ENCODE results near the gene HOXA5. TPM values are rescaled to one million over a fixed set of nuclear protein-coding genes. Genes with fewer than 3 reads are reported as not detected.

The HOXA5 gene
- total RNA-seq, 4 donors from 2014 or later, result 7.8 to 24.8 (median 14.7) TPM

DNA sequence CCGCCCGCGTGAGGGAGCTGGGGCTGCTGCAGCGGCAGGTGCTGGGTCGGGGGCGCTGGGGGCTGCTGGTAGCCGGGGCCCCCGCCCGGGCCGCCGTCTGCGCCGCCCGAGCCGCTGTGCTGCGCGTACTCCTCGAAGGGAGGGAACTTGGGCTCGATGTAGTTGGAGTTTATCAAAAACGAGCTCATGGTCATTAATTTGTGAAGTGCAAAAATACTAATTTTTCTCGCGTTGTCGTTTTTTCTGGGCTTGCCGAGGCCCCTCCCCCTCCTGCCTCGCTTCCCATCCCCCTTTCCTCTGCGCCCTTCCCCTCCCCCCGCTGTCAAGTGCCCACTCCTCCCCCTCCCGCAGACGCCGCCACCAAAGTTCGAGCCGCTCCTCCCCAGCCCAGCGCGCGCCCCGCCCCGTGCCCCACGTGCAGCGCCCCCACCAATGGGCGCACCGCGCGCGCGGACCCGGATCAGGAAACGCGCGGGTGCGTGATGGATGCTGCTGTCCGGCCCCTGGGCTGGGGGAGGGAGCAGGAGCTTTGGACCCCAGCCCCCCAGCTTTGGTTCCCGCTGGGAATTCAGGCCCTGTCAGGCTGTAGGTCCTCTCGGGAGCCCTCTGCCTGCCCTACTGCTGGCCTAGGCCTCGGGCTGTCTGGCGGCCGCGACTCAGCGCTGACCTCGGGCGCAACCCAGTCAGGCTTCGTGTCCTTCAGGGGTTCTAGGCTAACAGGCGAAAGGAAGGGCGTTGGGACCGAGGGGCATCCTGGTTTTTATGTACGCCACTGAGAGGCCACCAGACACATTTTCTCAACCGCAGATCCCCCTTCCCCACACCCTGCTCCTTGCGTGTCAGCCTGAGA, 12.7 kb downstream of the HOXA5 start, which contains the start of gene HOXA4:
HOXA4 (minus strand) TSS at position 218 of the 850 bp plus-strand sequence; CDS start at position 194, 24 bp downstream.
- Histone ChIP-seq H3K4me1 (peaks cover under 1 to 85% (median 83%) of the 10 kb centered on the region in 4 donors), H3K27me3 (no peaks in the 10 kb centered on the region)
- WGBS, result 6% methylated on average over 39 of the region's 67 CpGs

DNA sequence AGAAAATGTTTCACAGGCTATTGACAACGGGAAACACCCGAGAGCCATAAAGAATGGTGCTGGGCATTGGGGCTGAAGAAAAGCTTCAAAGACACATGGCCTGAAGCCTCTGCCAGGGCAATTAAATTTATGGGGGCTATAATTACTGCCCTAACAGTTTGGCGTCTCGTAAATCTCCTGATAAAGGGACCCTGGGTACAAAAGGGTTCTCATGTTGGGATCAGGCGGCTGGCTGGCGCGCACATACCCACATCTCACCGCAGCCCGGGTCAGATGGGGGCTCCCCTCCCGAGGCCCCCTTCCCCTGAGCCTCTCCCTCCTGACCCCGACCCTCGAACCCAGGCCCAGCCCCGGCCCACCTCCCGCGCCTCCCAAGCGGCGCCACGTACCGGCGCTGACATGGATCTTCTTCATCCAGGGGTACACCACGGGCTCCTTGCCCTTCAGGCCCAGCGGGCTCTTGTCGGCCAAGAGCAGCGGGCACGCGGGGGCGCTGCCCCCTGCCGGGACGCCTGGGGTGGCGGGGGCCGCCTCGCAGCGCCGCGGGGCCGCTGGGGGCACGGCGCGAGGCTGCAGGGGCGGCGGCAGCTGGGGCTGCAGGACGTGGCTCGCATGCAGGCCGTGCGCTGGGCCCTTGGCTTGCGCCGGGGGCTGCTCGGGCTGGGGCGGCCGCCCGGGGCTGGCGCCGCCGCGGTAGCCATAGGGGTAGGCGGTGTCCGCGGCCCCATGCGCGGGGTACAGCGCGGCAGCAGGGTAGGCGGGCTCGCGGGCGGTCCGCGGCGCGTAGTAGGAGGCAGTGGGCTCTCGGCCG, 13.5 kb downstream of the HOXA5 start:
- intact Hi-C loops (cut with DNase I), result no loop called here
- 50% methylated on average over 9 of the region's 72 CpGs for whole genome bisulfite sequencing
- H3K9me3 ChIP-seq, result no peaks in the 10 kb centered on the region
- peak overlapping the region; percentile 96 to 100 (median 99) for H3K27ac ChIP-seq (replicated peaks in 1 of 4)
- H3K4me1 ChIP-seq, result peaks cover 8 to 85% (median 83%) of the 10 kb centered on the region in 4 donors
- H3K27me3 ChIP-seq, result no peaks in the 10 kb centered on the region
- H3K36me3 ChIP-seq, result no peaks in the 10 kb centered on the region
- TF ChIP-seq POLR2AphosphoS5 (IDR thresholded peaks at IDR 0.05) (peak; percentile 16 to 26), CTCF (IDR thresholded peaks at IDR 0.05) (peak; percentile 37 to 49 (median 41)), EP300 (IDR thresholded peaks at IDR 0.05) (no peak)
- H3K4me3 ChIP-seq, result peak overlapping the region; percentile 81 to 94 (median 89)
- no peak for DNase-seq (ENCODE audit: extremely low spot score)

More for the DNA sequence above, 12.7 kb downstream of the HOXA5 start, which contains the start of gene HOXA4:
- H3K27ac ChIP-seq (replicated peaks in 1 of 4), result peak within 1 kb of the TSS; percentile 96 to 100 (median 99)
- DNase-seq (ENCODE audit: extremely low spot score), result no peak
- no peaks in the 10 kb centered on the region for H3K9me3 ChIP-seq
- no peak for TF ChIP-seq EP300 (IDR thresholded peaks at IDR 0.05)
- peak; percentile 98 for TF ChIP-seq POLR2AphosphoS5 (IDR thresholded peaks at IDR 0.05)
- TF ChIP-seq POLR2A (IDR thresholded peaks at IDR 0.05; ENCODE audit: low read depth), result peak; percentile 91
- intact Hi-C loops (cut with DNase I), result no loop called here
- H3K4me3 ChIP-seq, result peak within 1 kb of the TSS; percentile 81 to 94 (median 89)
- no peaks in the 10 kb centered on the region for H3K36me3 ChIP-seq

GRCh38 chr7:27128776-27129728, 14.4 kb downstream of the HOXA5 start:
- peak overlapping the region; percentile 96 to 100 (median 99) for H3K27ac ChIP-seq (replicated peaks in 1 of 4)
- H3K9me3 ChIP-seq, result no peaks in the 10 kb centered on the region
- H3K27me3 ChIP-seq, result no peaks in the 10 kb centered on the region
- H3K4me1 ChIP-seq, result peaks cover 10 to 83% (median 81%) of the 10 kb centered on the region in 4 donors
- no peak for DNase-seq (ENCODE audit: extremely low spot score)
- 20% methylated on average over 28 of the region's 28 CpGs for WGBS
- peak in 1 of 2 donors; percentile 3 for TF ChIP-seq POLR2AphosphoS5 (IDR thresholded peaks at IDR 0.05)
- TF ChIP-seq EP300 (IDR thresholded peaks at IDR 0.05), result no peak
- intact Hi-C loops (cut with DNase I), result no loop called here
- H3K4me3 ChIP-seq, result peak overlapping the region; percentile 81 to 94 (median 89)
- H3K36me3 ChIP-seq, result no peaks in the 10 kb centered on the region

DNA sequence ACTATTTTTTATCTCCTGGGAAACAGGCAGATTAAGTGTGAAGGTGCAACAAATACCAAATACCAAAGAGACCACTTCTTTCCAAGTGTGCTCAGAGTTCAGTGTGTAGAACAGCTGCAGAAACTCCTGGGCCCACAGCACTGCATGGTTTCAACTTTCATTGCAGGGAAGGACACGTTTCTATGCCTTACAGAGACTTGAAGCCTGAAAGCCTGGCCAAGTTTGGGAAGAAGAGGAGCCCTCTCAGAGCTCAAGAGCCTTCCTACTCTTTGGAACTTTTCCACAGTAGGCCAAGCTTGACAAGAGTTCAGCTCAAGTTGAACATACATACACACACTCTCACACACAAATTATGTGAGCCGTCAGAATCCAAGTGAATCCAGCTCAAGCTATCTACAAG, 15.4 kb downstream of the HOXA5 start:
- intact Hi-C loops (cut with DNase I), result no loop called here
- Histone ChIP-seq H3K27ac (replicated peaks in 1 of 4) (peak overlapping the region; percentile 96 to 100 (median 99)), H3K4me1 (peaks cover 20 to 82% (median 81%) of the 10 kb centered on the region in 4 donors), H3K36me3 (no peaks in the 10 kb centered on the region), H3K4me3 (peak overlapping the region in 2 of 4 donors; percentile 1 to 10), H3K27me3 (no peaks in the 10 kb centered on the region), H3K9me3 (no peaks in the 10 kb centered on the region)
- no peak for DNase-seq (ENCODE audit: extremely low spot score)
- TF ChIP-seq POLR2A (IDR thresholded peaks at IDR 0.05; ENCODE audit: low read depth) (no peak), POLR2AphosphoS5 (IDR thresholded peaks at IDR 0.05) (peak; percentile 60 to 76)
- 30% methylated on average over 2 of the region's 2 CpGs for WGBS

DNA sequence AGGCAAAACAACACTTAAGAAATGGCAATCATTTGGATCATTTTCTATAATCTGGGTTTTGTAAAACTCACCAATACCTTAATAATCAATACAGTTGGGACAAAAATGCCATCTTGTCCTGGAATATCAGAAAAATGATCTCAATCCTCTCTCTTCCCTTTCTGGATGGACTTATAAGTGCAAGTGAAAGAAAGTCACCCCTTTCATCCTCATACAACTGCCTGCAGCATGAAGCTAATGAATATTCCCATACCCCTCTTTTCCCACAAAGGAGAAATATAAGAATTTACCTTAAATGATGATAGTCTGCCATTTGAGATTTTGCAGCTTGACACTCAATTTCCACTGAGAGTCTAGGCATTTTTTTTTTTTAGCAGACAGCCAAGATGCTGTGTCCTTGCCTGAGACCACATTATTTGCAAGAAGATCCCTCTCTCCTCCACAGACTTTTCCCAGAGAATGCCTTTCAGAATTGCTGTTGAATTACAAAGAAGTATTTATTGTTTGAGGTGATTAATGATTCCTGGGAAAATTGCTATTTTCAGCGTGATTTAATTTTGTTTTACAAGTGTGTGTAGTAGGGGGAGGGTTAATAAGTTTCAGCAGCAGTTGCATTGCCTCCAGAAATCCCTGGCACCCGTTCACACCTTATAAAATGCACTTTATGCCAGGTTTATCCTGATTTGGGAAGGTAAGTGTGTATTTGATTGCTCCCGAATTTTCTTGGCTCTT, 16.7 kb downstream of the HOXA5 start:
- peak overlapping the region; percentile 96 to 100 (median 99) for H3K27ac ChIP-seq (replicated peaks in 1 of 4)
- no peak for DNase-seq (ENCODE audit: extremely low spot score)
- no peaks in the 10 kb centered on the region for H3K27me3 ChIP-seq
- no peak for TF ChIP-seq EP300 (IDR thresholded peaks at IDR 0.05)
- no peak for TF ChIP-seq POLR2A (IDR thresholded peaks at IDR 0.05; ENCODE audit: low read depth)
- no peak for TF ChIP-seq POLR2AphosphoS5 (IDR thresholded peaks at IDR 0.05)
- H3K36me3 ChIP-seq, result no peaks in the 10 kb centered on the region
- H3K4me3 ChIP-seq, result peak overlapping the region in 1 of 4 donors; percentile 4
- intact Hi-C loops (cut with DNase I), result no loop called here
- H3K4me1 ChIP-seq, result peaks cover 21 to 74% (median 73%) of the 10 kb centered on the region in 4 donors
- WGBS, result 29% methylated on average over 3 of the region's 3 CpGs
- no peaks in the 10 kb centered on the region for H3K9me3 ChIP-seq

Data from esophagus muscularis mucosa (tissue), 4 donors.